Smooth muscle cell (in vitro differentiated cells): ENCODE results near the gene DUSP2. TPM values are rescaled to one million over a fixed set of nuclear protein-coding genes. Genes with fewer than 3 reads are reported as not detected.

ENCODE experiments used
- DNase-seq: peaks from one replicate; lab custom pipeline; 2025; ENCODE audit not compliant: unreplicated experiment; lab: John Stamatoyannopoulos, UW
- H2AFZ ChIP-seq: fragments of 200-600 bp; sonication (generic); 2 replicates; pipeline ENCODE4 v1.6.0; 2016; ENCODE audit warnings: antibody characterized with exemption, low read depth, mild to moderate bottlenecking
- H3F3A ChIP-seq: fragments of 200-600 bp; sonication (generic); 2 replicates; pipeline ENCODE4 v1.6.0; 2017; ENCODE audit warnings: antibody characterized with exemption, low read depth
- H3K27ac ChIP-seq: fragments of 200-600 bp; sonication (generic); 2 replicates; pipeline ENCODE4 v1.5.1; 2016; ENCODE audit warnings: low read depth, mild to moderate bottlenecking
- H3K27me3 ChIP-seq: fragments of 200-600 bp; sonication (generic); 2 replicates; pipeline ENCODE4 v1.6.1; 2016; ENCODE audit warnings: low read depth, mild to moderate bottlenecking
- H3K36me3 ChIP-seq: fragments of 200-600 bp; sonication (generic); 2 replicates; pipeline ENCODE4 v1.5.1; 2016; ENCODE audit warnings: low read depth
- H3K4me1 ChIP-seq: fragments of 200-600 bp; sonication (generic); 2 replicates; pipeline ENCODE4 v1.5.1; 2016; ENCODE audit warnings: low read depth
- H3K4me2 ChIP-seq: fragments of 200-600 bp; sonication (generic); 2 replicates; pipeline ENCODE4 v1.6.0; 2016; ENCODE audit warnings: mild to moderate bottlenecking
- H3K4me3 ChIP-seq: fragments of 200-600 bp; sonication (generic); 2 replicates; pipeline ENCODE4 v1.5.1; 2016; ENCODE audit warnings: mild to moderate bottlenecking
- H3K79me2 ChIP-seq: fragments of 200-600 bp; sonication (generic); 2 replicates; pipeline ENCODE4 v1.6.0; 2016; ENCODE audit warnings: low read depth, mild to moderate bottlenecking
- H3K9ac ChIP-seq: fragments of 200-600 bp; sonication (generic); 2 replicates; pipeline ENCODE4 v1.6.0; 2016; ENCODE audit warnings: low read depth
- H3K9me3 ChIP-seq: fragments of 200-600 bp; sonication (generic); replicated peaks from 2 replicates; pipeline ENCODE4 v1.5.1; 2016; ENCODE audit warnings: low read depth
- H4K20me1 ChIP-seq: fragments of 200-600 bp; sonication (generic); 2 replicates; pipeline ENCODE4 v1.6.0; 2016; ENCODE audit warnings: low read depth
- WGBS: methylation state at CpG from one replicate; pipeline ENCODE4 v1.1.7; 2016; ENCODE audit warnings: low lambda C conversion rate; 5-methylcytosine and 5-hydroxymethylcytosine counted together
- polyA plus RNA-seq: library from polyadenylated mRNA; unstranded; fragments of >200 nt; fragmentation: Nextera tagmentation; extraction: Ambion mirVana; gene quantifications from 2 replicates; pipeline ENCODE4 v1.2.1, GENCODE V29; 2016
- total RNA-seq: library from RNA; depleted of rRNA; stranded (reverse); fragments of >200 nt; gene quantifications from 2 replicates; pipeline ENCODE4 v1.2.3, GENCODE V29; 2014
- TF ChIP-seq, protein P1 (sequence below): fragments of 200-600 bp; sonication (generic); IDR thresholded peaks from 2 replicates; pipeline ENCODE4 v1.5.1; 2017; ENCODE audit warnings: borderline replicate concordance, mild to moderate bottlenecking, antibody characterized with exemption; ENCODE audit not compliant: insufficient read depth, poor library complexity, severe bottlenecking

DUSP2 gene
- total and polyA plus RNA-seq, 2 experiments from 2014 or later, result 55.3 to 89.3 TPM

DNA sequence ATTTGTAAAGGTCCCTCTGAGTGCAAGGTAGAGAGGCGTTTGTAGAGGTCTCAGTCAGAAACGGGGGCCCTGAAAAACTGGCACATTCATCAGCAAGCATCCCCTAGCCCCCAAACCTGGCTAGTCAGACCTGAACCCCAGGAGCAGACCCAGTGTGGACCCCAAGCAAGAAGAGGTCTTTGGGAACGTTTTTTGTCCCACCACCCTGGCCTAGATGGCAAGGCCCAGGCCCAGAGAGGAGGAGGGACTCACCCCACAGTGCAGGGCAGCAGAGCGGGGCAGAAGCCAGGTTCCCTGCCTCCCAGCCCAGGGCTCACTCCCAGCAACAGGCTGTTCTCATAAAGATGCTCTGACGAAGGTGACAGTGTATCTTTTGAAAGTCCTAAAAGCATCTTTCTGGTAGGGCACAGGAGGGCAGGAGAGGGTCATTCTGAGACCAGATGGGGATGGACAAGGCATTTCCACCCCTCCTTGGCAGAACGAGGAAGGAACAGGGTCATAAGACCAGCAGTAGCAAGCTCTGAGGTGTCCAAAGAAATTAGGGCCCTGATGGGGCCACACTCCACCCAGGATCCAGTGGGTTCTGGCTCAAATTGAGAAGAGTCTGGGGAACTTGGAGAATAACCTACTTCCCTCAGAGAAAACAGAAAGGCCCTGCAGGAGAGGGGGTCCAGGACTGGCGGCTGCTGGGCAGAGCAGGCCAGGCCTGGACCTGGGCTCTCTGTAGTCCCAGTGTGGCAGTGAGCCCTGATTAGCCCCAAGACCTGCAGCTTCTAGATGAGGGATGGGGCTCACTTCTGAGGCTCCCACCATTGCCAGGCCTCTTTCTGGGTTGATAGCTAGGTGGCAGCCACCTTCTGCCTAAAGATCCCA is 47.1 kb downstream of the DUSP2 start:
- TF ChIP-seq, protein P1, sequence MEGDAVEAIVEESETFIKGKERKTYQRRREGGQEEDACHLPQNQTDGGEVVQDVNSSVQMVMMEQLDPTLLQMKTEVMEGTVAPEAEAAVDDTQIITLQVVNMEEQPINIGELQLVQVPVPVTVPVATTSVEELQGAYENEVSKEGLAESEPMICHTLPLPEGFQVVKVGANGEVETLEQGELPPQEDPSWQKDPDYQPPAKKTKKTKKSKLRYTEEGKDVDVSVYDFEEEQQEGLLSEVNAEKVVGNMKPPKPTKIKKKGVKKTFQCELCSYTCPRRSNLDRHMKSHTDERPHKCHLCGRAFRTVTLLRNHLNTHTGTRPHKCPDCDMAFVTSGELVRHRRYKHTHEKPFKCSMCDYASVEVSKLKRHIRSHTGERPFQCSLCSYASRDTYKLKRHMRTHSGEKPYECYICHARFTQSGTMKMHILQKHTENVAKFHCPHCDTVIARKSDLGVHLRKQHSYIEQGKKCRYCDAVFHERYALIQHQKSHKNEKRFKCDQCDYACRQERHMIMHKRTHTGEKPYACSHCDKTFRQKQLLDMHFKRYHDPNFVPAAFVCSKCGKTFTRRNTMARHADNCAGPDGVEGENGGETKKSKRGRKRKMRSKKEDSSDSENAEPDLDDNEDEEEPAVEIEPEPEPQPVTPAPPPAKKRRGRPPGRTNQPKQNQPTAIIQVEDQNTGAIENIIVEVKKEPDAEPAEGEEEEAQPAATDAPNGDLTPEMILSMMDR, result no peak
- no peaks in the 10 kb centered on the region for H3K79me2 ChIP-seq
- H3K4me3 ChIP-seq, result no peak overlapping the region
- H3K9me3 ChIP-seq, result no peaks in the 10 kb centered on the region
- H2AFZ ChIP-seq, result no peak overlapping the region
- no peak overlapping the region for H3K4me2 ChIP-seq
- WGBS, result 81% methylated on average over 7 of the region's 7 CpGs
- H3K27me3 ChIP-seq, result no peaks in the 10 kb centered on the region
- no peaks in the 10 kb centered on the region for H4K20me1 ChIP-seq
- DNase-seq, result no peak
- no peaks in the 10 kb centered on the region for H3F3A ChIP-seq
- H3K36me3 ChIP-seq, result no peaks in the 10 kb centered on the region
- no peak overlapping the region for H3K9ac ChIP-seq
- H3K4me1 ChIP-seq, result no peaks in the 10 kb centered on the region
- no peak overlapping the region for H3K27ac ChIP-seq

DNA sequence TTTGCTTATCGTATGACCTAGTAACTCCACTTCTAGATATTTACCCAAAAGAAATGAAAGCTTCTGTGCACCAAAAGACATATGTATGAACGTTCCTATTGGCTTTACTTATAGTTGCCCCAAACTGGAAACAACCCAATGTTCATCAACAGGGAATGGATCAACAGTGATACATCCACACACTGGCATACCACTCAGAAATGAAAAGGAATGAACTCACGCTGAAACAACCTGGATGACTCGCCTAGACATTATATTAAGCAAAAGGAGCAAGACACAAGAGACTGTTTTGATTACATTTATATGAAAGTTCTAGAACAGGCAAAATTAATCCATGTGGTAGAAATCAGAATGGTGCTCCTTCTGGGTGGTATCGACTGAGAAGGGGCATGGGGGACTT is 47.8 kb downstream of the DUSP2 start:
- WGBS, result 87% methylated on average over 5 of the region's 5 CpGs
- H3K4me3 ChIP-seq, result no peak overlapping the region

DNA sequence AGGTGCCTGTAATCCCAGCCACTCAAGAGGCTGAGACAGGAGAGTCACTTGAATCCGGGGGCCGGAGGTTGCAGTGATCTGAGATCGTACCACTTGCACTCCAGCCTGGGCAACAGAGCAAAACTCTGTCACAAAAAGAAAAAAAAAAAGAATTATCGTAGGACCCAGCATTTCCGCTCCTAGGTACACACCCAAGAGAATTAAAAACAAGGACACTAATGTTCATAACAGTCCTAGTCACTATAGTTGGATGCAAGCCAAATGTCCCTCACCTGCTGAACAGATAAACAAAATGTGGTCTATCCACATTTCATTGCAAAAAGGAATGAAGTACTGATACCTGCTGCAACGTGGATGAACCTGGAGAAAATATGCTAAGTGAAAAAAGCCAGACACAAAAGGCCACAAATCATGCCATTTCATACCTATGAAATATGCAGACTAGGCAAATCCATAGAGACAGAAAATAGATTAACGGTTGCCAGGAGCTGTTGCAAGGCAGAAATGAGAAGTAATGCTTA is 50.1 kb downstream of the DUSP2 start:
- Histone ChIP-seq H3K4me1 (no peaks in the 10 kb centered on the region), H2AFZ (no peak overlapping the region), H3K27me3 (no peaks in the 10 kb centered on the region), H3K4me3 (no peak overlapping the region), H3K9me3 (no peaks in the 10 kb centered on the region), H3K79me2 (no peaks in the 10 kb centered on the region), H3F3A (no peaks in the 10 kb centered on the region), H3K4me2 (no peak overlapping the region), H3K9ac (no peak overlapping the region), H3K27ac (no peak overlapping the region), H3K36me3 (no peaks in the 10 kb centered on the region), H4K20me1 (no peaks in the 10 kb centered on the region)
- DNase-seq, result no peak
- TF ChIP-seq, protein P1, result no peak
- 87% methylated on average over 7 of the region's 7 CpGs for WGBS

More for the DNA sequence above, 47.8 kb downstream of the DUSP2 start:
- Histone ChIP-seq H3K4me2 (no peak overlapping the region), H3K36me3 (no peaks in the 10 kb centered on the region), H3F3A (no peaks in the 10 kb centered on the region), H3K27ac (no peak overlapping the region), H3K27me3 (no peaks in the 10 kb centered on the region), H3K79me2 (no peaks in the 10 kb centered on the region), H2AFZ (no peak overlapping the region), H4K20me1 (no peaks in the 10 kb centered on the region), H3K4me1 (no peaks in the 10 kb centered on the region), H3K9ac (no peak overlapping the region), H3K9me3 (no peaks in the 10 kb centered on the region)
- DNase-seq, result no peak
- TF ChIP-seq, protein P1, result no peak
